ENCODE results near the gene WDR74.

DNA sequence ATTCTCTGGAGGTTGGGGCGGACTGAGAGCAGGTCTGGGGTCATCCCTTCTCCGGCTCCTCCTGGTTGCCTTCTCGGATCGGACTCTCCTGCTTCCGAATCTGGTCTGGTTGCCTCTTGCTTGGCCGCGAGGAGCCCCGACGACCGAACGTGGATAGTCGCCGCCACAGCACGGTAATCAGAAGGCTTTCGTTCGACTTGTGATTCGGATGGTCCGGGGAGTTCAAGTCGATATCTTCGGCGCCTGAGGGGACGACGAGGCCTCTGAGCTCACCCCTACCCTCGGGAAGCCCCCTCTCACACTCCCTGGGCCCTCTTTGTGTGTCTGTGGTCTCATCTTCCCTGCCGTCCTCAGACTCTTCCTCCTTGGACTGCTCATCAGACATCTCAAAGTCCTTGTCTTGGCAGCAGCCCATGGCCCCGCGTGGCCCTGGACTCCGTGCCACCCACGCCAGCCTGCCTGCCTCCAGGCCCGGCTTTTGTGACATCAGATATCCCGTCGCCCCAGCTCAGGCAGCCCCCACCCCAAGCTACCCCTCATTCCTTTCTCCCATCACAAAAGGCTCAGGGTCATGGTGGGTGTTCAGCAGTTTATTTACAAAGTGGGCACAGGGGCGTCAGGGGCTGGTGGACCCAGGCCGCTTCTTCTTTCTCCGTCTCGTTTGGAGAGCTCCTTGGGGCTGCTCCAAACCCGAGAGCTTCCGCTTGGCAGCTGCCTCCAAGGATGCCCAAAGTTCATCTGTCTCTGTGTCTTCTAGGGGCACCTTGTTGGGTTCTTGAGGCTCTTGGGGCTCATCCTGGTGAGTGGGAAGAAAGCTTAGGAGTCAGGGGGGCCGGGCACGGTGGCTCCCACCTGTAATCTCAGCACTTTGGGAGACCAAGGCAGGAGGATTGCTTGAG lies 6.8 kb downstream of the WDR74 start, which contains the start of gene TEX54:
- TF ChIP-seq, protein P1, sequence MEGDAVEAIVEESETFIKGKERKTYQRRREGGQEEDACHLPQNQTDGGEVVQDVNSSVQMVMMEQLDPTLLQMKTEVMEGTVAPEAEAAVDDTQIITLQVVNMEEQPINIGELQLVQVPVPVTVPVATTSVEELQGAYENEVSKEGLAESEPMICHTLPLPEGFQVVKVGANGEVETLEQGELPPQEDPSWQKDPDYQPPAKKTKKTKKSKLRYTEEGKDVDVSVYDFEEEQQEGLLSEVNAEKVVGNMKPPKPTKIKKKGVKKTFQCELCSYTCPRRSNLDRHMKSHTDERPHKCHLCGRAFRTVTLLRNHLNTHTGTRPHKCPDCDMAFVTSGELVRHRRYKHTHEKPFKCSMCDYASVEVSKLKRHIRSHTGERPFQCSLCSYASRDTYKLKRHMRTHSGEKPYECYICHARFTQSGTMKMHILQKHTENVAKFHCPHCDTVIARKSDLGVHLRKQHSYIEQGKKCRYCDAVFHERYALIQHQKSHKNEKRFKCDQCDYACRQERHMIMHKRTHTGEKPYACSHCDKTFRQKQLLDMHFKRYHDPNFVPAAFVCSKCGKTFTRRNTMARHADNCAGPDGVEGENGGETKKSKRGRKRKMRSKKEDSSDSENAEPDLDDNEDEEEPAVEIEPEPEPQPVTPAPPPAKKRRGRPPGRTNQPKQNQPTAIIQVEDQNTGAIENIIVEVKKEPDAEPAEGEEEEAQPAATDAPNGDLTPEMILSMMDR (IDR thresholded peaks at IDR 0.05): no peak
- TF ChIP-seq POLR2A (IDR thresholded peaks at IDR 0.05) (no peak), EP300 (IDR thresholded peaks at IDR 0.05) (no peak), POLR2AphosphoS5 (IDR thresholded peaks at IDR 0.05) (no peak)

All from stomach (tissue), 4 donors.